Activated CD8-positive, alpha-beta T cell treated with anti-CD3 and anti-CD28 coated beads for 36 hours (primary cell): ENCODE results near the gene PALS2. TPM values are rescaled to one million over a fixed set of nuclear protein-coding genes. Genes with fewer than 3 reads are reported as not detected.

Experiments used
- ATAC-seq: fragments of 200-7000 bp; cut with Tn5 transposase; one replicate; pipeline ENCODE4 v1.10.0; 2021; ENCODE audit warnings: mild to moderate bottlenecking, moderate library complexity
- CTCF ChIA-PET: fragments of 350-600 bp; sonication (Branson Sonifier 250); formaldehyde crosslinking; loops from one replicate; lab custom pipeline; 2021; ENCODE audit warnings: antibody characterized with exemption; lab: Charles Lee
- POLR2A ChIA-PET: fragments of 350-600 bp; sonication (Branson Sonifier 250); formaldehyde crosslinking; loops from one replicate; lab custom pipeline; 2021; ENCODE audit warnings: antibody characterized with exemption; lab: Charles Lee
- DNase-seq: peaks from one replicate; pipeline ENCODE4 v3.0.0-alpha.2; 2020
- H3K27ac Mint-ChIP-seq: one replicate; pipeline ENCODE4 v1.8.0; 2021; ENCODE audit warnings: mild to moderate bottlenecking, mixed read lengths
- H3K27me3 Mint-ChIP-seq: one replicate; pipeline ENCODE4 v1.8.0; 2021; ENCODE audit warnings: mixed read lengths
- H3K36me3 Mint-ChIP-seq: one replicate; pipeline ENCODE4 v1.8.0; 2021; ENCODE audit warnings: low read depth, mixed read lengths
- H3K4me1 Mint-ChIP-seq: one replicate; pipeline ENCODE4 v1.8.0; 2021; ENCODE audit warnings: low read depth, mixed read lengths
- H3K4me3 Mint-ChIP-seq: one replicate; pipeline ENCODE4 v1.8.0; 2021; ENCODE audit warnings: mild to moderate bottlenecking, moderate library complexity, mixed read lengths
- H3K9me3 Mint-ChIP-seq: one replicate; pipeline ENCODE4 v1.8.0; 2021; ENCODE audit warnings: mixed read lengths
- CTCF ChIP-seq: fragments of 200-600 bp; IDR thresholded peaks from one replicate; pipeline ENCODE4 v1.8.0; 2022; ENCODE audit warnings: antibody characterized with exemption, mild to moderate bottlenecking
- intact Hi-C: fragments of 100-400 bp; cut with micrococcal nuclease; formaldehyde crosslinking; loops from one replicate; pipeline ENCODE4 v1.10.0; 2022
- total RNA-seq, 2 experiments: library from RNA; stranded (reverse); gene quantifications; one replicate each; pipeline ENCODE4 v1.2.3, GENCODE V29; 2021

Gene PALS2
- total RNA-seq, 2 experiments from 2014 or later, result 32.6 to 40.4 TPM

- Mint-ChIP-seq H3K36me3 (no peaks in the 10 kb centered on the region), H3K27me3 (peaks cover 1% of the 10 kb centered on the region), H3K4me1 (peaks cover 18% of the 10 kb centered on the region), H3K27ac (no peak overlapping the region), H3K4me3 (no peak overlapping the region), H3K9me3 (no peaks in the 10 kb centered on the region)
- TF ChIP-seq CTCF, result no peak
- ATAC-seq, result peak; percentile 77
- DNase-seq, result no peak
- CTCF ChIA-PET, result no interaction called here
- intact Hi-C loops, result no loop called here
- POLR2A ChIA-PET, result no interaction called here
Observed at GRCh38 chr7:24560772-24561171, 12.5 kb upstream of the PALS2 start.

GRCh38 chr7:24566274-24566673 lies 7.0 kb upstream of the PALS2 start:
- Mint-ChIP-seq H3K4me1 (peaks cover 6% of the 10 kb centered on the region), H3K27me3 (peaks cover 4% of the 10 kb centered on the region), H3K36me3 (no peaks in the 10 kb centered on the region), H3K9me3 (no peaks in the 10 kb centered on the region), H3K4me3 (no peak overlapping the region), H3K27ac (no peak overlapping the region)
- no peak for ATAC-seq
- no peak for DNase-seq
- CTCF ChIA-PET, result no interaction called here
- intact Hi-C loops, result no loop called here
- no peak for TF ChIP-seq CTCF
- POLR2A ChIA-PET, result interaction anchor here (1.0 kb wide), 1 partner anchor 13 kb away, joined by 3 read pairs; no protein-coding TSS in a partner anchor

GRCh38 chr7:24570983-24571382 lies 2.3 kb upstream of the PALS2 start:
- Mint-ChIP-seq H3K27me3 (peaks cover 4% of the 10 kb centered on the region), H3K4me3 (no peak overlapping the region), H3K36me3 (peaks cover 5% of the 10 kb centered on the region), H3K27ac (no peak overlapping the region), H3K9me3 (no peaks in the 10 kb centered on the region), H3K4me1 (peaks cover 23% of the 10 kb centered on the region)
- TF ChIP-seq CTCF, result no peak
- ChIA-PET POLR2A (interaction anchor here (1.7 kb wide), 1 partner anchor 8 kb away, joined by 5 read pairs; no protein-coding TSS in a partner anchor), CTCF (interaction anchor here (2.2 kb wide), 1 partner anchor 95 kb away, joined by 9 read pairs; no protein-coding TSS in a partner anchor)
- DNase-seq (no peak), ATAC-seq (no peak)
- intact Hi-C loops, result loop anchor here (10.0 kb wide), 2 partner anchors 166 to 184 kb away; partner anchors contain the start of gene GSDME

GRCh38 chr7:24572016-24572392 lies 1.2 kb upstream of the PALS2 start:
- ChIA-PET CTCF (interaction anchor here (1.2 kb wide), 1 partner anchor 94 kb away, joined by 3 read pairs; no protein-coding TSS in a partner anchor), POLR2A (interaction anchor here (1.7 kb wide), 1 partner anchor 9 kb away, joined by 5 read pairs; no protein-coding TSS in a partner anchor)
- Mint-ChIP-seq H3K9me3 (no peaks in the 10 kb centered on the region), H3K27ac (peak overlapping the region; percentile 77), H3K36me3 (peaks cover 5% of the 10 kb centered on the region), H3K27me3 (peaks cover 4% of the 10 kb centered on the region), H3K4me1 (peaks cover 30% of the 10 kb centered on the region), H3K4me3 (peak overlapping the region; percentile 77)
- DNase-seq, result peak; percentile 27
- intact Hi-C loops, result loop anchor here (10.0 kb wide), 2 partner anchors 167 to 183 kb away; partner anchors contain the start of gene GSDME
- ATAC-seq, result peak; percentile 14
- TF ChIP-seq CTCF, result no peak

- intact Hi-C loops, result loop anchor here (10.0 kb wide), 2 partner anchors 168 to 182 kb away; partner anchors contain the start of gene GSDME
Observed at GRCh38 chr7:24572393-24572996, 757 bp upstream of the PALS2 start.

More at GRCh38 chr7:24572393-24572996, 757 bp upstream of the PALS2 start:
- Mint-ChIP-seq H3K4me1 (peaks cover 32% of the 10 kb centered on the region), H3K27ac (peak overlapping the region; percentile 77), H3K4me3 (peak overlapping the region; percentile 77), H3K9me3 (no peaks in the 10 kb centered on the region), H3K36me3 (peaks cover 5% of the 10 kb centered on the region), H3K27me3 (peaks cover 4% of the 10 kb centered on the region)
- CTCF ChIA-PET, result interaction anchor here (1.2 kb wide), 1 partner anchor 94 kb away, joined by 3 read pairs; no protein-coding TSS in a partner anchor
- no peak for TF ChIP-seq CTCF
- ATAC-seq (peak; percentile 60), DNase-seq (peak; percentile 52)
- POLR2A ChIA-PET, result interaction anchor here (0.7 kb wide), 1 partner anchor 15 kb away, joined by 4 read pairs; no protein-coding TSS in a partner anchor
